H1 (cell line): ENCODE results near the gene GADL1.

Source experiments
- BCL11A ChIP-seq, 2 experiments: IDR thresholded peaks; one replicate each; pipeline ENCODE4 v1.6.1; 2011; ENCODE audit warnings: low read depth in 2 of 2, low read length in 2 of 2, mild to moderate bottlenecking in 2 of 2
- CBX8 ChIP-seq: fragments of 300-800, 300-1000 bp; sonication (generic); IDR thresholded peaks from 2 replicates; pipeline ENCODE4 v1.7.1; 2016; ENCODE audit warnings: low read depth, low read length, borderline replicate concordance
- CHD1 ChIP-seq: IDR thresholded peaks from 2 replicates; pipeline ENCODE4 v1.6.1; 2012; ENCODE audit warnings: low read depth, low read length, improper control_type of control experiment
- EP300 ChIP-seq, 2 experiments: IDR thresholded peaks; 1 replicate in 1 of 2; 2 replicates in 1 of 2; pipeline ENCODE4 v1.6.1; 2011 to 2012; ENCODE audit warnings: low read depth in 2 of 2, low read length in 2 of 2, mild to moderate bottlenecking in 2 of 2, borderline replicate concordance in 1 of 2, inconsistent platforms in 1 of 2, moderate library complexity in 1 of 2
- EZH2 ChIP-seq: fragments of 200-600 bp; sonication (generic); IDR thresholded peaks from 2 replicates; pipeline ENCODE4 v1.7.1; 2012; ENCODE audit warnings: low read depth, mild to moderate bottlenecking, moderate library complexity, low read length, inconsistent platforms; ENCODE audit not compliant: severe bottlenecking
- HDAC2 ChIP-seq, 2 experiments: fragments of 300-600 bp in 1 of 2; sonication (generic) in 1 of 2; IDR thresholded peaks; 2 replicates each; pipeline ENCODE4 v1.6.1; 2011 to 2012; ENCODE audit warnings: low read depth in 2 of 2, low read length in 2 of 2, mild to moderate bottlenecking in 2 of 2, moderate library complexity in 2 of 2, borderline replicate concordance in 1 of 2, inconsistent platforms in 1 of 2
- MAX ChIP-seq: IDR thresholded peaks from 2 replicates; pipeline ENCODE4 v1.6.1; 2012; ENCODE audit warnings: inconsistent platforms
- POLR2A ChIP-seq, 2 experiments: IDR thresholded peaks; 1 replicate in 1 of 2; 2 replicates in 1 of 2; pipeline ENCODE4 v1.6.1; 2011; ENCODE audit warnings: low read depth in 2 of 2, low read length in 2 of 2, mild to moderate bottlenecking in 2 of 2; ENCODE audit errors: control extremely low read depth in 1 of 2
- POLR2AphosphoS5 ChIP-seq: IDR thresholded peaks from 2 replicates; pipeline ENCODE4 v1.6.1; 2011; ENCODE audit warnings: low read depth, low read length
- RXRA ChIP-seq: IDR thresholded peaks from 2 replicates; pipeline ENCODE4 v1.6.1; 2011; ENCODE audit warnings: low read depth, mild to moderate bottlenecking, low read length, moderate library complexity; ENCODE audit not compliant: insufficient read depth
- TAF1 ChIP-seq: IDR thresholded peaks from 2 replicates; pipeline ENCODE4 v1.6.1; 2011; ENCODE audit warnings: mild to moderate bottlenecking, low read depth, low read length
- TF ChIP-seq, protein P1 (sequence below), 3 experiments: IDR thresholded peaks; 1 replicate in 2 of 3; 2 replicates in 1 of 3; pipeline versions ENCODE4 v1.5.1 to v1.6.1; 2011; ENCODE audit warnings: low read length in 3 of 3, mild to moderate bottlenecking in 3 of 3, inconsistent platforms in 2 of 3, low read depth in 1 of 3, moderate library complexity in 1 of 3; ENCODE audit not compliant: insufficient read depth in 1 of 3; ENCODE audit errors: control extremely low read depth in 1 of 3
- TF ChIP-seq, protein P2 (sequence below): IDR thresholded peaks from 2 replicates; pipeline ENCODE4 v1.6.1; 2011; ENCODE audit warnings: low read length, improper control_type of control experiment

- TF ChIP-seq, protein P1, sequence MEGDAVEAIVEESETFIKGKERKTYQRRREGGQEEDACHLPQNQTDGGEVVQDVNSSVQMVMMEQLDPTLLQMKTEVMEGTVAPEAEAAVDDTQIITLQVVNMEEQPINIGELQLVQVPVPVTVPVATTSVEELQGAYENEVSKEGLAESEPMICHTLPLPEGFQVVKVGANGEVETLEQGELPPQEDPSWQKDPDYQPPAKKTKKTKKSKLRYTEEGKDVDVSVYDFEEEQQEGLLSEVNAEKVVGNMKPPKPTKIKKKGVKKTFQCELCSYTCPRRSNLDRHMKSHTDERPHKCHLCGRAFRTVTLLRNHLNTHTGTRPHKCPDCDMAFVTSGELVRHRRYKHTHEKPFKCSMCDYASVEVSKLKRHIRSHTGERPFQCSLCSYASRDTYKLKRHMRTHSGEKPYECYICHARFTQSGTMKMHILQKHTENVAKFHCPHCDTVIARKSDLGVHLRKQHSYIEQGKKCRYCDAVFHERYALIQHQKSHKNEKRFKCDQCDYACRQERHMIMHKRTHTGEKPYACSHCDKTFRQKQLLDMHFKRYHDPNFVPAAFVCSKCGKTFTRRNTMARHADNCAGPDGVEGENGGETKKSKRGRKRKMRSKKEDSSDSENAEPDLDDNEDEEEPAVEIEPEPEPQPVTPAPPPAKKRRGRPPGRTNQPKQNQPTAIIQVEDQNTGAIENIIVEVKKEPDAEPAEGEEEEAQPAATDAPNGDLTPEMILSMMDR (IDR thresholded peaks at IDR 0.05; ENCODE audit: control extremely low read depth in 1 of 3, insufficient read depth in 1 of 3, low read depth in 1 of 3, low read length in 3 of 3): no peak
- no peak for TF ChIP-seq TAF1
- no peak for TF ChIP-seq MAX
- TF ChIP-seq POLR2A (IDR thresholded peaks at IDR 0.05; ENCODE audit: control extremely low read depth in 1 of 2, low read depth in 2 of 2, low read length in 2 of 2): no peak
- no peak for TF ChIP-seq EP300 (IDR thresholded peaks at IDR 0.05; ENCODE audit: borderline replicate concordance in 1 of 2, low read depth in 2 of 2, low read length in 2 of 2)
- no peak for TF ChIP-seq POLR2AphosphoS5
- TF ChIP-seq, protein P2, sequence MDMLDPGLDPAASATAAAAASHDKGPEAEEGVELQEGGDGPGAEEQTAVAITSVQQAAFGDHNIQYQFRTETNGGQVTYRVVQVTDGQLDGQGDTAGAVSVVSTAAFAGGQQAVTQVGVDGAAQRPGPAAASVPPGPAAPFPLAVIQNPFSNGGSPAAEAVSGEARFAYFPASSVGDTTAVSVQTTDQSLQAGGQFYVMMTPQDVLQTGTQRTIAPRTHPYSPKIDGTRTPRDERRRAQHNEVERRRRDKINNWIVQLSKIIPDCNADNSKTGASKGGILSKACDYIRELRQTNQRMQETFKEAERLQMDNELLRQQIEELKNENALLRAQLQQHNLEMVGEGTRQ: no peak
- no peak for TF ChIP-seq CBX8
- TF ChIP-seq EZH2: no peak
- no peak for TF ChIP-seq CHD1
- TF ChIP-seq HDAC2 (IDR thresholded peaks at IDR 0.05; ENCODE audit: borderline replicate concordance in 1 of 2, low read depth in 2 of 2, low read length in 2 of 2): no peak
- no peak for TF ChIP-seq BCL11A (IDR thresholded peaks at IDR 0.05; ENCODE audit: low read depth in 2 of 2, low read length in 2 of 2)
- no peak for TF ChIP-seq RXRA
Observed at GRCh38 chr3:30728143-30728542, 166.3 kb downstream of the GADL1 start.
